ENCODE results near the gene MPLKIP. TPM values are rescaled to one million over a fixed set of nuclear protein-coding genes. Genes with fewer than 3 reads are reported as not detected.
"Not testable (repeated sequence)": the region's sequence is repeated elsewhere in the genome, so short reads cannot be mapped to it uniquely, and the experiment has no call there.

Gene MPLKIP
- total and polyA plus RNA-seq, 2 experiments from 2014 or later: 64.0 to 147 TPM

DNA sequence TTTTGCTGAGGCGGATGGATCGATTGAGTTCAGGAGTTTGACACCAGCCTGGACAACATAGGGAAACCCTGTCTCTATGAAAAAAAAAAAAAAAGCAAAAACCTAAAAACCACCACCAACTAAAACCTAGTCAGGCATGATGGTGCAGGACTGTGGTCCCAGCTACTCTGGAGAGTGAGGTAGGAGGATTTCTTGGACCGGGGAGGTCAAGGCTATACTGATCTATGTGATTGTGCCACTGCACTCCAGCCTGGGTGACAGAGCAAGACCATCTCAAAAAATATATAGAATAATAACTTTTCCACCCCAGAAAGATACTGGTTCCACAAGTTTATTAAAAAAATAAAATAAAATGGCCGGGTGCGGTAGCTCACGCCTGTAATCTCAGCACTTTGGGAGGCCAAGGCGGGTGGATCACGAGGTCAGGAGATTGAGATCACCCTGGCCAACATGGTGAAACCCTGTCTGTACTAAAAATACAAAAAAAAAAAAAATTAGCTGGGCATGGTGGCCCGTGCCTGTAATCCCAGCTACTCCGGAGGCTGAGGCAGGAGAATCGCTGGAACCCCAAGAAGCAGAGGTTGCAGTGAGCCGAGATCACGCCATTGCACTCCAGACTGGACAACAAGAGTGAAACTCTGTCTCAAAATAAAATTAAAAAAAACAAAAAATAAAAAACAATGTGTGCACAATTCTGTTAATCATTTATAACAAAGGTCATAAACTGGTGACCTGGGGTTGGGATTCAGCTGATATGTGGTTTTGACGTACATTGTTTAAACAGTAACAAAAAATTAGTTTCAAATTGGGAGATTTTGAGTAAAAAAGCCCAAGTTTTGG, 12.1 kb downstream of the MPLKIP start:
- H3K4me1 ChIP-seq (ENCODE audit: insufficient read depth); H3K4me3 Mint-ChIP-seq; H3K9me2 ChIP-seq (ENCODE audit: insufficient read depth); H3K9me3 Mint-ChIP-seq; H3K79me2 ChIP-seq (replicated peaks; ENCODE audit: insufficient read depth); H3K27ac Mint-ChIP-seq; H3K27me3 Mint-ChIP-seq (ENCODE audit: insufficient read depth, low read depth, poor library complexity); H3K4me2 ChIP-seq; H3K27me3 ChIP-seq (ENCODE audit: insufficient read depth); H3K36me3 ChIP-seq (ENCODE audit: insufficient read depth); H3K27ac ChIP-seq (ENCODE audit: low read depth); DNase-seq (ENCODE audit: low spot score); H2AFZ ChIP-seq; H3K4me3 ChIP-seq; H4K20me1 ChIP-seq (replicated peaks; ENCODE audit: insufficient read depth); H3K4me1 Mint-ChIP-seq; H3F3A ChIP-seq (replicated peaks; ENCODE audit: low read depth); ATAC-seq; H3K36me3 Mint-ChIP-seq (ENCODE audit: low read depth): not testable (repeated sequence)

DNA sequence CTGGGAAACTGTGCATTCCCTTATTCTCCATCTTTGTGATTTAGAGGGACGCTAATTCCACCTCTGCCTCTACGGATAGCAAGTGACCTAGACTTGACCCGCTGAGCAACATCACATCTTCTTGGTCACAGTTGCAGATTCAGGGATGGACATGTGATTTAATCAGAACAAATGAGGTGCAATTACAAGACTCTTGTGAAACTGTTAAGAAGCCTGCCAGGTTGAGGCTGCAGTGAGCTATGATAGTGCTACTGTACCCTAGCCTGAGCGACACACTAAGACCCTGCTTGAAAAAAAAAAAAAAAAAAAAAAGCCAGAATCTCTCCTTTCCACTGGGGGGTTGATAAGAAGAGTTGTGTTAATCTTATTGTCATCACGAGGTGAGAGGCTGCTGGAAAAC, 14.4 kb downstream of the MPLKIP start:
- H3K27me3 Mint-ChIP-seq (ENCODE audit: insufficient read depth, low read depth, poor library complexity): peaks cover 1% of the 10 kb centered on the region
- TF ChIP-seq ZNF114 (CRISPR knock-in tag; IDR thresholded peaks at IDR 0.05) (no peak), CREB1 (CRISPR knock-in tag; IDR thresholded peaks at IDR 0.05; ENCODE audit: low read depth) (no peak), POLR2AphosphoS5 (IDR thresholded peaks at IDR 0.05; ENCODE audit: low read depth) (no peak), EZH2phosphoT487 (IDR thresholded peaks at IDR 0.05; ENCODE audit: unreplicated experiment) (no peak), ZNF331 (CRISPR knock-in tag; IDR thresholded peaks at IDR 0.05; ENCODE audit: low read depth) (no peak)
- TF ChIP-seq, protein P1, sequence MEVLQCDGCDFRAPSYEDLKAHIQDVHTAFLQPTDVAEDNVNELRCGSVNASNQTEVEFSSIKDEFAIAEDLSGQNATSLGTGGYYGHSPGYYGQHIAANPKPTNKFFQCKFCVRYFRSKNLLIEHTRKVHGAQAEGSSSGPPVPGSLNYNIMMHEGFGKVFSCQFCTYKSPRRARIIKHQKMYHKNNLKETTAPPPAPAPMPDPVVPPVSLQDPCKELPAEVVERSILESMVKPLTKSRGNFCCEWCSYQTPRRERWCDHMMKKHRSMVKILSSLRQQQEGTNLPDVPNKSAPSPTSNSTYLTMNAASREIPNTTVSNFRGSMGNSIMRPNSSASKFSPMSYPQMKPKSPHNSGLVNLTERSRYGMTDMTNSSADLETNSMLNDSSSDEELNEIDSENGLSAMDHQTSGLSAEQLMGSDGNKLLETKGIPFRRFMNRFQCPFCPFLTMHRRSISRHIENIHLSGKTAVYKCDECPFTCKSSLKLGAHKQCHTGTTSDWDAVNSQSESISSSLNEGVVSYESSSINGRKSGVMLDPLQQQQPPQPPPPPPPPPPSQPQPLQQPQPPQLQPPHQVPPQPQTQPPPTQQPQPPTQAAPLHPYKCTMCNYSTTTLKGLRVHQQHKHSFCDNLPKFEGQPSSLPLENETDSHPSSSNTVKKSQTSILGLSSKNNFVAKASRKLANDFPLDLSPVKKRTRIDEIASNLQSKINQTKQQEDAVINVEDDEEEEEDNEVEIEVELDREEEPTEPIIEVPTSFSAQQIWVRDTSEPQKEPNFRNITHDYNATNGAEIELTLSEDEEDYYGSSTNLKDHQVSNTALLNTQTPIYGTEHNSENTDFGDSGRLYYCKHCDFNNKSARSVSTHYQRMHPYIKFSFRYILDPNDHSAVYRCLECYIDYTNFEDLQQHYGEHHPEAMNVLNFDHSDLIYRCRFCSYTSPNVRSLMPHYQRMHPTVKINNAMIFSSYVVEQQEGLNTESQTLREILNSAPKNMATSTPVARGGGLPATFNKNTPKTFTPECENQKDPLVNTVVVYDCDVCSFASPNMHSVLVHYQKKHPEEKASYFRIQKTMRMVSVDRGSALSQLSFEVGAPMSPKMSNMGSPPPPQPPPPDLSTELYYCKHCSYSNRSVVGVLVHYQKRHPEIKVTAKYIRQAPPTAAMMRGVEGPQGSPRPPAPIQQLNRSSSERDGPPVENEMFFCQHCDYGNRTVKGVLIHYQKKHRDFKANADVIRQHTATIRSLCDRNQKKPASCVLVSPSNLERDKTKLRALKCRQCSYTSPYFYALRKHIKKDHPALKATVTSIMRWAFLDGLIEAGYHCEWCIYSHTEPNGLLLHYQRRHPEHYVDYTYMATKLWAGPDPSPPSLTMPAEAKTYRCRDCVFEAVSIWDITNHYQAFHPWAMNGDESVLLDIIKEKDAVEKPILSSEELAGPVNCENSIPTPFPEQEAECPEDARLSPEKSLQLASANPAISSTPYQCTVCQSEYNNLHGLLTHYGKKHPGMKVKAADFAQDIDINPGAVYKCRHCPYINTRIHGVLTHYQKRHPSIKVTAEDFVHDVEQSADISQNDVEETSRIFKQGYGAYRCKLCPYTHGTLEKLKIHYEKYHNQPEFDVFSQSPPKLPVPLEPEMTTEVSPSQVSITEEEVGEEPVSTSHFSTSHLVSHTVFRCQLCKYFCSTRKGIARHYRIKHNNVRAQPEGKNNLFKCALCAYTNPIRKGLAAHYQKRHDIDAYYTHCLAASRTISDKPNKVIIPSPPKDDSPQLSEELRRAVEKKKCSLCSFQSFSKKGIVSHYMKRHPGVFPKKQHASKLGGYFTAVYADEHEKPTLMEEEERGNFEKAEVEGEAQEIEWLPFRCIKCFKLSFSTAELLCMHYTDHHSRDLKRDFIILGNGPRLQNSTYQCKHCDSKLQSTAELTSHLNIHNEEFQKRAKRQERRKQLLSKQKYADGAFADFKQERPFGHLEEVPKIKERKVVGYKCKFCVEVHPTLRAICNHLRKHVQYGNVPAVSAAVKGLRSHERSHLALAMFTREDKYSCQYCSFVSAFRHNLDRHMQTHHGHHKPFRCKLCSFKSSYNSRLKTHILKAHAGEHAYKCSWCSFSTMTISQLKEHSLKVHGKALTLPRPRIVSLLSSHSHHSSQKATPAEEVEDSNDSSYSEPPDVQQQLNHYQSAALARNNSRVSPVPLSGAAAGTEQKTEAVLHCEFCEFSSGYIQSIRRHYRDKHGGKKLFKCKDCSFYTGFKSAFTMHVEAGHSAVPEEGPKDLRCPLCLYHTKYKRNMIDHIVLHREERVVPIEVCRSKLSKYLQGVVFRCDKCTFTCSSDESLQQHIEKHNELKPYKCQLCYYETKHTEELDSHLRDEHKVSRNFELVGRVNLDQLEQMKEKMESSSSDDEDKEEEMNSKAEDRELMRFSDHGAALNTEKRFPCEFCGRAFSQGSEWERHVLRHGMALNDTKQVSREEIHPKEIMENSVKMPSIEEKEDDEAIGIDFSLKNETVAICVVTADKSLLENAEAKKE (CRISPR knock-in tag; IDR thresholded peaks at IDR 0.05): no peak
- TF ChIP-seq, protein P2, sequence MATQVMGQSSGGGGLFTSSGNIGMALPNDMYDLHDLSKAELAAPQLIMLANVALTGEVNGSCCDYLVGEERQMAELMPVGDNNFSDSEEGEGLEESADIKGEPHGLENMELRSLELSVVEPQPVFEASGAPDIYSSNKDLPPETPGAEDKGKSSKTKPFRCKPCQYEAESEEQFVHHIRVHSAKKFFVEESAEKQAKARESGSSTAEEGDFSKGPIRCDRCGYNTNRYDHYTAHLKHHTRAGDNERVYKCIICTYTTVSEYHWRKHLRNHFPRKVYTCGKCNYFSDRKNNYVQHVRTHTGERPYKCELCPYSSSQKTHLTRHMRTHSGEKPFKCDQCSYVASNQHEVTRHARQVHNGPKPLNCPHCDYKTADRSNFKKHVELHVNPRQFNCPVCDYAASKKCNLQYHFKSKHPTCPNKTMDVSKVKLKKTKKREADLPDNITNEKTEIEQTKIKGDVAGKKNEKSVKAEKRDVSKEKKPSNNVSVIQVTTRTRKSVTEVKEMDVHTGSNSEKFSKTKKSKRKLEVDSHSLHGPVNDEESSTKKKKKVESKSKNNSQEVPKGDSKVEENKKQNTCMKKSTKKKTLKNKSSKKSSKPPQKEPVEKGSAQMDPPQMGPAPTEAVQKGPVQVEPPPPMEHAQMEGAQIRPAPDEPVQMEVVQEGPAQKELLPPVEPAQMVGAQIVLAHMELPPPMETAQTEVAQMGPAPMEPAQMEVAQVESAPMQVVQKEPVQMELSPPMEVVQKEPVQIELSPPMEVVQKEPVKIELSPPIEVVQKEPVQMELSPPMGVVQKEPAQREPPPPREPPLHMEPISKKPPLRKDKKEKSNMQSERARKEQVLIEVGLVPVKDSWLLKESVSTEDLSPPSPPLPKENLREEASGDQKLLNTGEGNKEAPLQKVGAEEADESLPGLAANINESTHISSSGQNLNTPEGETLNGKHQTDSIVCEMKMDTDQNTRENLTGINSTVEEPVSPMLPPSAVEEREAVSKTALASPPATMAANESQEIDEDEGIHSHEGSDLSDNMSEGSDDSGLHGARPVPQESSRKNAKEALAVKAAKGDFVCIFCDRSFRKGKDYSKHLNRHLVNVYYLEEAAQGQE (IDR thresholded peaks at IDR 0.05; ENCODE audit: unreplicated experiment): no peak
- TF ChIP-seq, protein P3, sequence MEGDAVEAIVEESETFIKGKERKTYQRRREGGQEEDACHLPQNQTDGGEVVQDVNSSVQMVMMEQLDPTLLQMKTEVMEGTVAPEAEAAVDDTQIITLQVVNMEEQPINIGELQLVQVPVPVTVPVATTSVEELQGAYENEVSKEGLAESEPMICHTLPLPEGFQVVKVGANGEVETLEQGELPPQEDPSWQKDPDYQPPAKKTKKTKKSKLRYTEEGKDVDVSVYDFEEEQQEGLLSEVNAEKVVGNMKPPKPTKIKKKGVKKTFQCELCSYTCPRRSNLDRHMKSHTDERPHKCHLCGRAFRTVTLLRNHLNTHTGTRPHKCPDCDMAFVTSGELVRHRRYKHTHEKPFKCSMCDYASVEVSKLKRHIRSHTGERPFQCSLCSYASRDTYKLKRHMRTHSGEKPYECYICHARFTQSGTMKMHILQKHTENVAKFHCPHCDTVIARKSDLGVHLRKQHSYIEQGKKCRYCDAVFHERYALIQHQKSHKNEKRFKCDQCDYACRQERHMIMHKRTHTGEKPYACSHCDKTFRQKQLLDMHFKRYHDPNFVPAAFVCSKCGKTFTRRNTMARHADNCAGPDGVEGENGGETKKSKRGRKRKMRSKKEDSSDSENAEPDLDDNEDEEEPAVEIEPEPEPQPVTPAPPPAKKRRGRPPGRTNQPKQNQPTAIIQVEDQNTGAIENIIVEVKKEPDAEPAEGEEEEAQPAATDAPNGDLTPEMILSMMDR (conservative IDR thresholded peaks at IDR 0.05; ENCODE audit: low read depth in 2 of 2): no peak
- no peak overlapping the region for H3K4me2 ChIP-seq
- no peaks in the 10 kb centered on the region for H3K4me1 ChIP-seq (ENCODE audit: insufficient read depth)
- DNase-seq (ENCODE audit: low spot score) (no peak), ATAC-seq (no peak)
- H2AFZ ChIP-seq: no peak overlapping the region
- no peak overlapping the region for H3K27ac Mint-ChIP-seq
- H3K27me3 ChIP-seq (ENCODE audit: insufficient read depth): no peaks in the 10 kb centered on the region
- H3K9me2 ChIP-seq (ENCODE audit: insufficient read depth): no peaks in the 10 kb centered on the region
- H3K4me1 Mint-ChIP-seq: peaks cover 4% of the 10 kb centered on the region; the same call in 2 of the 3 replicates
- H3F3A ChIP-seq (replicated peaks; ENCODE audit: low read depth): 0 out of 2 replicates have a peak, but pooled peaks cover 4% of the 10 kb centered on the region
- no peak overlapping the region for H3K4me3 Mint-ChIP-seq
- H4K20me1 ChIP-seq (replicated peaks; ENCODE audit: insufficient read depth): no peaks in the 10 kb centered on the region
- H3K9me3 Mint-ChIP-seq: no peaks in the 10 kb centered on the region
- no peaks in the 10 kb centered on the region for H3K36me3 Mint-ChIP-seq (ENCODE audit: low read depth)
- H3K27ac ChIP-seq (ENCODE audit: low read depth): peak overlapping the region; percentile 65; the same call in 1 of the 2 replicates
- H3K36me3 ChIP-seq (ENCODE audit: insufficient read depth): no peaks in the 10 kb centered on the region
- H3K79me2 ChIP-seq (replicated peaks; ENCODE audit: insufficient read depth): no peaks in the 10 kb centered on the region
- no peak overlapping the region for H3K4me3 ChIP-seq

All from GM23338 (cell line).